ENCODE data around the gene TBCE.

DNA sequence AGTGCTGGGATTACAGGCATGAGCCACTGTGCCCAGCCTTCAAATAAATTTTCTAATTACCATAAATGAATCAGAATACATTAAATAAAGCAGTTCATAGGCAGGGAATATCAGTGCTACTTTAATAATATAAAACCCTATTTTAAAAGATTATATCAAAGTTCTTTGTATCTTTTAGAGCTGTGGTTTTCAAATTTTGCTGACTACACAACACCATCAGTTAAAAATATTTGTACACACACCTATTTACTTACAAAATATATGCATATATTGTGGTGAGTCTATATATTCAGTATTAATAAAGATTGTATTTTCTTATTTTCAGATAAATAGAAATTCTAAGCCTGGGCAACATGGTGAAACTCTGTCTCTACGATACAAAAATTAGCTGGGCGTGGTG is 118.3 kb downstream of the TBCE start:
- TF ChIP-seq, protein P1, sequence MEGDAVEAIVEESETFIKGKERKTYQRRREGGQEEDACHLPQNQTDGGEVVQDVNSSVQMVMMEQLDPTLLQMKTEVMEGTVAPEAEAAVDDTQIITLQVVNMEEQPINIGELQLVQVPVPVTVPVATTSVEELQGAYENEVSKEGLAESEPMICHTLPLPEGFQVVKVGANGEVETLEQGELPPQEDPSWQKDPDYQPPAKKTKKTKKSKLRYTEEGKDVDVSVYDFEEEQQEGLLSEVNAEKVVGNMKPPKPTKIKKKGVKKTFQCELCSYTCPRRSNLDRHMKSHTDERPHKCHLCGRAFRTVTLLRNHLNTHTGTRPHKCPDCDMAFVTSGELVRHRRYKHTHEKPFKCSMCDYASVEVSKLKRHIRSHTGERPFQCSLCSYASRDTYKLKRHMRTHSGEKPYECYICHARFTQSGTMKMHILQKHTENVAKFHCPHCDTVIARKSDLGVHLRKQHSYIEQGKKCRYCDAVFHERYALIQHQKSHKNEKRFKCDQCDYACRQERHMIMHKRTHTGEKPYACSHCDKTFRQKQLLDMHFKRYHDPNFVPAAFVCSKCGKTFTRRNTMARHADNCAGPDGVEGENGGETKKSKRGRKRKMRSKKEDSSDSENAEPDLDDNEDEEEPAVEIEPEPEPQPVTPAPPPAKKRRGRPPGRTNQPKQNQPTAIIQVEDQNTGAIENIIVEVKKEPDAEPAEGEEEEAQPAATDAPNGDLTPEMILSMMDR (IDR thresholded peaks at IDR 0.05): no peak
- TF ChIP-seq EZH2phosphoT487 (IDR thresholded peaks at IDR 0.05) (no peak), EZH2 (IDR thresholded peaks at IDR 0.05) (no peak)

Measured in neural progenitor cell (in vitro differentiated cells).